ENCODE results near the gene SOX8. TPM values are rescaled to one million over a fixed set of nuclear protein-coding genes. Genes with fewer than 3 reads are reported as not detected.

The SOX8 gene
- total RNA-seq, 1 donor from 2014 or later = 0.75 TPM

DNA sequence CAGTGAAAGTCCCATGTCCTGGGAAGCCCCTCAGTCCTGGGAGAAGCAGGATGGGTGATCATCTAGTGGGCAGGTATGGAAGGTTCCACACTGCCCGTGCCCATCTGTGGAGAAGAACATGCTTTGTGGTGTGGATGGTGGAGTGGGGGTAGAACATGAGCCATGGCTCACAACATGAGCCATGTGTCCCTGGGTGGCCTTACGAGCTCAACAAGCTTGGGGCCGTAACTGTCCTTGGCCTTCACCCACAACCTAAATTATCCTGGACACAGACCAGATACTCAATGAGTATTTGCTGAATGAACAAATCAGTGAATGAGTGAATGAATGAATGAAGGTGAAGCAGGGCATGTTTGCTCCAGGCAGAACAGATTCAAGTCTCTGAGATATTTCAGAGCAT lies 13.5 kb downstream of the SOX8 start:
- Histone ChIP-seq H3K9me3 (ENCODE audit: low read depth) (peaks cover 7% of the 10 kb centered on the region), H4K20me1 (ENCODE audit: low read depth) (no peaks in the 10 kb centered on the region), H3F3A (ENCODE audit: low read depth) (no peaks in the 10 kb centered on the region), H3K27ac (no peak overlapping the region), H3K27me3 (peaks cover 21% of the 10 kb centered on the region), H3K79me2 (ENCODE audit: low read depth) (no peaks in the 10 kb centered on the region), H2AFZ (replicated peaks) (no peak overlapping the region), H3K4me2 (no peak overlapping the region), H3K36me3 (no peaks in the 10 kb centered on the region), H3K4me3 (no peak overlapping the region), H3K9ac (no peak overlapping the region), H3K4me1 (peaks cover 10% of the 10 kb centered on the region)
- Mint-ChIP-seq H3K36me3 (no peaks in the 10 kb centered on the region), H3K27me3 (ENCODE audit: insufficient read depth, low read depth) (peaks cover 20% of the 10 kb centered on the region), H3K4me1 (peaks cover 33% of the 10 kb centered on the region), H3K27ac (peak overlapping the region; percentile 72), H3K9me3 (peaks cover 4% of the 10 kb centered on the region), H3K4me3 (no peak overlapping the region)
- peak; percentile 50 for DNase-seq (ENCODE audit: low spot score)
- TF ChIP-seq, protein P1, sequence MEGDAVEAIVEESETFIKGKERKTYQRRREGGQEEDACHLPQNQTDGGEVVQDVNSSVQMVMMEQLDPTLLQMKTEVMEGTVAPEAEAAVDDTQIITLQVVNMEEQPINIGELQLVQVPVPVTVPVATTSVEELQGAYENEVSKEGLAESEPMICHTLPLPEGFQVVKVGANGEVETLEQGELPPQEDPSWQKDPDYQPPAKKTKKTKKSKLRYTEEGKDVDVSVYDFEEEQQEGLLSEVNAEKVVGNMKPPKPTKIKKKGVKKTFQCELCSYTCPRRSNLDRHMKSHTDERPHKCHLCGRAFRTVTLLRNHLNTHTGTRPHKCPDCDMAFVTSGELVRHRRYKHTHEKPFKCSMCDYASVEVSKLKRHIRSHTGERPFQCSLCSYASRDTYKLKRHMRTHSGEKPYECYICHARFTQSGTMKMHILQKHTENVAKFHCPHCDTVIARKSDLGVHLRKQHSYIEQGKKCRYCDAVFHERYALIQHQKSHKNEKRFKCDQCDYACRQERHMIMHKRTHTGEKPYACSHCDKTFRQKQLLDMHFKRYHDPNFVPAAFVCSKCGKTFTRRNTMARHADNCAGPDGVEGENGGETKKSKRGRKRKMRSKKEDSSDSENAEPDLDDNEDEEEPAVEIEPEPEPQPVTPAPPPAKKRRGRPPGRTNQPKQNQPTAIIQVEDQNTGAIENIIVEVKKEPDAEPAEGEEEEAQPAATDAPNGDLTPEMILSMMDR (IDR thresholded peaks at IDR 0.05) = no peak
- no peak for TF ChIP-seq EZH2 (IDR thresholded peaks at IDR 0.05)
- TF ChIP-seq EZH2phosphoT487 (IDR thresholded peaks at IDR 0.05) = no peak

DNA sequence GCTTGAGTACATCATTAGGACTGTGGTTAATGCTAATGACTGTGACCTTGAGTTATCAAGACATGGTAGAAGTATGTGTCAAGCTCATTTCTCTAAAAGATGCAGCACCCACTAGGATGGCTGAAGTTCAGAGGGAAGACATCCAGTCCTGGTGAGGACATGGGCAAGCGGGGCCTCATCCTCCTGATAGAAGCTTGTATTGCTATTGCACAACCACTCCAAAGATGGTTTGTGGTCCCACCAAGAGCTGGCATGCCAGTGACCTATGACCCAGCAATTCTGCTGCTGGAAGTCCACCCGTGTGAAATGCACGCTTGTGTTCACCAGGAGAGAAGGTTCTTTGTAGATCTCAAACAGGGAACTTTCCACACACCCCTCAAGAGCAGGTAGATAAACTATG lies 14.2 kb downstream of the SOX8 start:
- H3K27me3 Mint-ChIP-seq (ENCODE audit: insufficient read depth, low read depth) = peaks cover 20% of the 10 kb centered on the region
- Histone ChIP-seq H3K9me3 (ENCODE audit: low read depth) (peaks cover 7% of the 10 kb centered on the region), H3K9ac (no peak overlapping the region), H3K79me2 (ENCODE audit: low read depth) (no peaks in the 10 kb centered on the region), H3K4me2 (no peak overlapping the region), H3K4me1 (peaks cover 10% of the 10 kb centered on the region), H3K27me3 (peaks cover 21% of the 10 kb centered on the region), H3K27ac (no peak overlapping the region), H3K36me3 (no peaks in the 10 kb centered on the region), H2AFZ (replicated peaks) (no peak overlapping the region), H3F3A (ENCODE audit: low read depth) (no peaks in the 10 kb centered on the region), H4K20me1 (ENCODE audit: low read depth) (no peaks in the 10 kb centered on the region), H3K4me3 (no peak overlapping the region)
- H3K36me3 Mint-ChIP-seq = no peaks in the 10 kb centered on the region
- H3K27ac Mint-ChIP-seq = no peak overlapping the region
- DNase-seq (ENCODE audit: low spot score) = no peak
- no peak for TF ChIP-seq EZH2 (IDR thresholded peaks at IDR 0.05)
- TF ChIP-seq, protein P1 (IDR thresholded peaks at IDR 0.05) = no peak
- TF ChIP-seq EZH2phosphoT487 (IDR thresholded peaks at IDR 0.05) = no peak
- peaks cover 4% of the 10 kb centered on the region for H3K9me3 Mint-ChIP-seq
- peaks cover 33% of the 10 kb centered on the region for H3K4me1 Mint-ChIP-seq
- H3K4me3 Mint-ChIP-seq = peak overlapping the region; percentile 55

DNA sequence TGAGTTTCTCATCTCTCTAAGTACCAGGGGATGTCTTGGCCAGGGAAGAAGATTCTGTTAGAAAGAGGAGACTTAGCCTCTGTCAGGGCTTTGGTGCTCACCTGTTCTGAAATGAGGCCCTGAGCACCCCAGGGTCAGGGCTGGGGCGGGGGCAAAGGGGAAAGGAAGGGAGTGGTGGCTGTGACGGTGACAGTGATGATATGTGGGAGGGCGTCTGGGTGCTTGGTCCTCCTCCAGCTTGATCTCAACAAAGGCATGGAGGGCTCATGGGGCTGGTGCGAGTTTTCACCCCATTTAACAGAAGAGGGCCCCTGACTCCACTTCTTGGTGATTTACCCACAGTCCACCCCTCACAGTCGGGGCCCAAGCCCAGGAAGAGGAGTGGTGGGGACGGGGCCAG lies 15.1 kb downstream of the SOX8 start:
- H3K27me3 Mint-ChIP-seq (ENCODE audit: insufficient read depth, low read depth) = peaks cover 20% of the 10 kb centered on the region
- no peaks in the 10 kb centered on the region for H4K20me1 ChIP-seq (ENCODE audit: low read depth)
- H2AFZ ChIP-seq (replicated peaks) = no peak overlapping the region
- peak overlapping the region; percentile 76 for H3K4me3 Mint-ChIP-seq
- H3K27me3 ChIP-seq = peaks cover 21% of the 10 kb centered on the region
- TF ChIP-seq, protein P1 (IDR thresholded peaks at IDR 0.05) = no peak
- TF ChIP-seq EZH2phosphoT487 (IDR thresholded peaks at IDR 0.05) (no peak), EZH2 (IDR thresholded peaks at IDR 0.05) (no peak)
- H3K27ac ChIP-seq = no peak overlapping the region
- H3K4me3 ChIP-seq = no peak overlapping the region
- H3K4me1 ChIP-seq = peaks cover 10% of the 10 kb centered on the region
- peaks cover 7% of the 10 kb centered on the region for H3K9me3 Mint-ChIP-seq
- no peaks in the 10 kb centered on the region for H3K79me2 ChIP-seq (ENCODE audit: low read depth)
- peaks cover 31% of the 10 kb centered on the region for H3K4me1 Mint-ChIP-seq
- H3K9ac ChIP-seq = no peak overlapping the region
- H3K4me2 ChIP-seq = no peak overlapping the region
- H3K36me3 Mint-ChIP-seq = peaks cover 2% of the 10 kb centered on the region
- peak overlapping the region; percentile 87 for H3K27ac Mint-ChIP-seq
- peaks cover 7% of the 10 kb centered on the region for H3K9me3 ChIP-seq (ENCODE audit: low read depth)
- DNase-seq (ENCODE audit: low spot score) = no peak
- H3K36me3 ChIP-seq = no peaks in the 10 kb centered on the region
- H3F3A ChIP-seq (ENCODE audit: low read depth) = no peaks in the 10 kb centered on the region

Measured in neural progenitor cell (in vitro differentiated cells).